ENCODE results near the gene BGLAP. TPM values are rescaled to one million over a fixed set of nuclear protein-coding genes. Genes with fewer than 3 reads are reported as not detected.

The BGLAP gene
- total RNA-seq, 1 donor from 2014 or later, result 19.1 TPM

- Histone ChIP-seq H3K4me1 (peaks cover 0 to 10% of the 10 kb centered on the region in 2 donors), H3K36me3 (peaks cover 32 to 34% of the 10 kb centered on the region in 2 donors), H3K27me3 (no peaks in the 10 kb centered on the region), H3K27ac (no peak within 1 kb of the TSS), H3K9me3 (no peaks in the 10 kb centered on the region), H3K4me3 (no peak within 1 kb of the TSS)
- DNase-seq (ENCODE audit: low spot score in 2 of 2), result no peak
- TF ChIP-seq CTCF (IDR thresholded peaks at IDR 0.05), result no peak
- intact Hi-C loops (cut with DNase I), result no loop called here
Observed at GRCh38 chr1:156247460-156248322, 5.7 kb downstream of the BGLAP start, which contains the start of gene PAQR6. Gene PAQR6, minus strand, starts transcription at chr1:156248056. Its CDS starts 1,325 bp downstream, at chr1:156246731.

GRCh38 chr1:156248323-156248683, 6.3 kb downstream of the BGLAP start:
- Histone ChIP-seq H3K4me1 (peaks cover 0 to 10% of the 10 kb centered on the region in 2 donors), H3K27me3 (no peaks in the 10 kb centered on the region), H3K27ac (no peak overlapping the region), H3K9me3 (no peaks in the 10 kb centered on the region), H3K4me3 (no peak overlapping the region), H3K36me3 (peaks cover 38 to 40% of the 10 kb centered on the region in 2 donors)
- no peak for DNase-seq (ENCODE audit: low spot score in 2 of 2)
- no peak for TF ChIP-seq CTCF (IDR thresholded peaks at IDR 0.05)
- intact Hi-C loops (cut with DNase I), result no loop called here

- no peak for DNase-seq (ENCODE audit: low spot score in 2 of 2)
- Histone ChIP-seq H3K27ac (no peak overlapping the region), H3K4me1 (peaks cover 0 to 10% of the 10 kb centered on the region in 2 donors), H3K36me3 (peaks cover 46 to 53% of the 10 kb centered on the region in 2 donors), H3K27me3 (no peaks in the 10 kb centered on the region), H3K9me3 (no peaks in the 10 kb centered on the region), H3K4me3 (no peak overlapping the region)
- intact Hi-C loops (cut with DNase I), result no loop called here
- no peak for TF ChIP-seq CTCF (IDR thresholded peaks at IDR 0.05)
Observed at GRCh38 chr1:156249593-156249992, 7.6 kb downstream of the BGLAP start.

GRCh38 chr1:156251527-156251926, 9.5 kb downstream of the BGLAP start:
- intact Hi-C loops (cut with DNase I), result no loop called here
- Histone ChIP-seq H3K27ac (no peak overlapping the region), H3K4me1 (peaks cover 0 to 2% of the 10 kb centered on the region in 2 donors)

GRCh38 chr1:156253634-156254033, 11.7 kb downstream of the BGLAP start:
- no peak for DNase-seq (ENCODE audit: low spot score in 2 of 2)
- Histone ChIP-seq H3K9me3 (no peaks in the 10 kb centered on the region), H3K36me3 (peaks cover 79 to 83% of the 10 kb centered on the region in 2 donors), H3K27ac (no peak overlapping the region), H3K27me3 (no peaks in the 10 kb centered on the region), H3K4me3 (no peak overlapping the region), H3K4me1 (no peaks in the 10 kb centered on the region)
- TF ChIP-seq CTCF (IDR thresholded peaks at IDR 0.05), result no peak
- intact Hi-C loops (cut with DNase I), result no loop called here

More at GRCh38 chr1:156251527-156251926, 9.5 kb downstream of the BGLAP start:
- DNase-seq (ENCODE audit: low spot score in 2 of 2), result no peak
- no peak for TF ChIP-seq CTCF (IDR thresholded peaks at IDR 0.05)
- H3K4me3 ChIP-seq, result no peak overlapping the region
- H3K36me3 ChIP-seq, result peaks cover 59 to 65% of the 10 kb centered on the region in 2 donors
- no peaks in the 10 kb centered on the region for H3K27me3 ChIP-seq
- no peaks in the 10 kb centered on the region for H3K9me3 ChIP-seq
